ENCODE data around the gene ETNK1. TPM values are rescaled to one million over a fixed set of nuclear protein-coding genes. Genes with fewer than 3 reads are reported as not detected.

Gene ETNK1
- polyA plus RNA-seq, 1 experiment, result 6.7 TPM

DNA sequence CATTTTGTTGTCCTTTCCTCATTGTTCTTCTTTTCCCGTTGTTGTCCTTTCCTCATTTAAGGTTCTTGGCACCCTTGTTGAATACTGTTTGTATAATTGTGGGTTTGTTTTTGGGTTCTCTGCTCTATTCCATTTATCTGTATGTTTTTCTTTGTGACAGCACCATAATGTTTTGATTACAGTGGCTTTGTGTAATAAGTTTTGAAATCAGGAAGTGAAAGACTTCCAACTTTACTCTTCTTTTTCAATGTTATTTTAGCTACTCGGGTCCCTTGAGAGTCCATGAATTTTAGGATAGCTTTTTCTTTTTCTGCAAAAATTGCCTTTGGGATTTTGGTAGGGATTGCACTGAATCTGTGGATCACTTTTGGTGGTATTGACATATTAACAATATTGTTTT, 28.1 kb downstream of the ETNK1 start:
- DNase-seq (ENCODE audit: low read depth), result no peak
- ChIA-PET POLR2A (no interaction called here), CTCF (no interaction called here)
- no peak overlapping the region for H3K4me3 ChIP-seq (ENCODE audit: low read depth, low read length)
- H3K36me3 ChIP-seq (ENCODE audit: control insufficient read depth, insufficient read depth, low read length), result no peaks in the 10 kb centered on the region
- no peaks in the 10 kb centered on the region for H3K27me3 ChIP-seq (ENCODE audit: control insufficient read depth, insufficient read depth, low read length)
- TF ChIP-seq, protein P1, sequence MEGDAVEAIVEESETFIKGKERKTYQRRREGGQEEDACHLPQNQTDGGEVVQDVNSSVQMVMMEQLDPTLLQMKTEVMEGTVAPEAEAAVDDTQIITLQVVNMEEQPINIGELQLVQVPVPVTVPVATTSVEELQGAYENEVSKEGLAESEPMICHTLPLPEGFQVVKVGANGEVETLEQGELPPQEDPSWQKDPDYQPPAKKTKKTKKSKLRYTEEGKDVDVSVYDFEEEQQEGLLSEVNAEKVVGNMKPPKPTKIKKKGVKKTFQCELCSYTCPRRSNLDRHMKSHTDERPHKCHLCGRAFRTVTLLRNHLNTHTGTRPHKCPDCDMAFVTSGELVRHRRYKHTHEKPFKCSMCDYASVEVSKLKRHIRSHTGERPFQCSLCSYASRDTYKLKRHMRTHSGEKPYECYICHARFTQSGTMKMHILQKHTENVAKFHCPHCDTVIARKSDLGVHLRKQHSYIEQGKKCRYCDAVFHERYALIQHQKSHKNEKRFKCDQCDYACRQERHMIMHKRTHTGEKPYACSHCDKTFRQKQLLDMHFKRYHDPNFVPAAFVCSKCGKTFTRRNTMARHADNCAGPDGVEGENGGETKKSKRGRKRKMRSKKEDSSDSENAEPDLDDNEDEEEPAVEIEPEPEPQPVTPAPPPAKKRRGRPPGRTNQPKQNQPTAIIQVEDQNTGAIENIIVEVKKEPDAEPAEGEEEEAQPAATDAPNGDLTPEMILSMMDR (IDR thresholded peaks at IDR 0.05; ENCODE audit: insufficient read depth, low read depth, low read length), result no peak

DNA sequence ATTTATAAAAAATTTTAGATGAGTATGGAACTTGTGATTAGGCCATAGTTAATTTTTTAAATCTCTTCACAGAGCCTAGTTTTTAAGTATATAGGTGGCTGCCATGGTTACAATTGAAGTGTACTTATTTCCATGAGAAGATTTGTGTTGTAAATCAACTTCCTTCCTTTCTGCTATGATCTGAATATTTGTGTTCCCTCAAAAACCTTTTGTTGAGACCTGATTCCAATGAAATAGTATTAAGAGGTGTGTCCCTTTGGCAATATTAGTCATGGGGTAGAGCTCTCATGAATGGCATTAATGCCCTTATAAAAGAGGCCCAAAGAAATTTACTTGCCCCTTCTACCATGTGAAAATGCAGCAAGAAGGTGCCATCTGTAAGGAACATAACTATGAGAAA, 28.8 kb downstream of the ETNK1 start:
- Histone ChIP-seq H3K36me3 (ENCODE audit: control insufficient read depth, insufficient read depth, low read length) (no peaks in the 10 kb centered on the region), H3K27me3 (ENCODE audit: control insufficient read depth, insufficient read depth, low read length) (no peaks in the 10 kb centered on the region), H3K4me3 (ENCODE audit: low read depth, low read length) (no peak overlapping the region)
- TF ChIP-seq, protein P1 (IDR thresholded peaks at IDR 0.05; ENCODE audit: insufficient read depth, low read depth, low read length), result no peak
- ChIA-PET POLR2A (no interaction called here), CTCF (interaction anchor here (0.5 to 1.1 kb wide), 2 partner anchors 14 to 24 kb away, joined by 3 read pairs; no protein-coding TSS in a partner anchor)
- no peak for DNase-seq (ENCODE audit: low read depth)

DNA sequence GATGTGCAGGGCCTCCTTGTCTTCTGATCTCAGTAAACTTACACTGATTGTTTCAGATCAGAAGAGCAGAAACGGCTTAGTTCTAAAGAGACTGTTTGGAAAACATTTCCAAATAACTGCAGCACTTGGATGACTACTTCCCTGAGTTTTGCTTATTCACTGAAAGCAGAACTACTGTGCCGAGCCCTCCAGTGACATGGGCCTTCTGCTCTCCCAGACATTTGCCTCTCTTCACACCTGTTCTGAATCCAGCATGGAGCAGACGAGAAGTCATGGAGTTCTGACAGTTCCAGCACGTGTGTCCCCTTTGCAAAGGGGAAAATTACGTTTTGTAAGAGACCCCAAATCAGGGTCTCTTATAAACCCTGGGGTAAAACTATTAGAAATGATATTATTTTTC, 31.4 kb downstream of the ETNK1 start:
- CTCF ChIA-PET, result no interaction called here

DNA sequence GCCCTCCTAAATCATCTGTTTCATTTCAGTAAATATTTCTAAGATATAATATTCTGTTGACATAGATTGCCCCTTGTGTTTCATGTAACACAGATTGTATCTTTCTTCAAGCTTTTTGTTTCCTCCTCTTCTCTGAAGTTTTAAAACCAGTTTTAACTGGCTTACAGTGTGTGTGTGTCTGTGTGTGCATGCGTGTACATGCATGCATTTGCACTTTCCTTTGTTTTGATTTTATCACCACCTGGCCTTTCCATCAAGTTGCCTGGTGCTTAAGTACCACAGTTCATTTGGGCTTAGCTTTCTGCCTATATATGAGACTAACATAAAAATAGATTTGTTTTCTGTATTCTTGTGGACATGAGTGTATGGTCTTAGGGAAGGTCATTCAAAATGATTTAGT, 31.9 kb downstream of the ETNK1 start:
- Histone ChIP-seq H3K36me3 (ENCODE audit: control insufficient read depth, insufficient read depth, low read length) (no peaks in the 10 kb centered on the region), H3K4me3 (ENCODE audit: low read depth, low read length) (no peak overlapping the region), H3K27me3 (ENCODE audit: control insufficient read depth, insufficient read depth, low read length) (no peaks in the 10 kb centered on the region)
- TF ChIP-seq, protein P1 (IDR thresholded peaks at IDR 0.05; ENCODE audit: insufficient read depth, low read depth, low read length), result no peak
- DNase-seq (ENCODE audit: low read depth), result no peak
- ChIA-PET CTCF (no interaction called here), POLR2A (no interaction called here)

More for the DNA sequence above, 31.4 kb downstream of the ETNK1 start:
- Histone ChIP-seq H3K4me3 (ENCODE audit: low read depth, low read length) (no peak overlapping the region), H3K27me3 (ENCODE audit: control insufficient read depth, insufficient read depth, low read length) (no peaks in the 10 kb centered on the region), H3K36me3 (ENCODE audit: control insufficient read depth, insufficient read depth, low read length) (no peaks in the 10 kb centered on the region)
- no peak for DNase-seq (ENCODE audit: low read depth)
- TF ChIP-seq, protein P1 (IDR thresholded peaks at IDR 0.05; ENCODE audit: insufficient read depth, low read depth, low read length), result no peak
- POLR2A ChIA-PET, result no interaction called here

DNA sequence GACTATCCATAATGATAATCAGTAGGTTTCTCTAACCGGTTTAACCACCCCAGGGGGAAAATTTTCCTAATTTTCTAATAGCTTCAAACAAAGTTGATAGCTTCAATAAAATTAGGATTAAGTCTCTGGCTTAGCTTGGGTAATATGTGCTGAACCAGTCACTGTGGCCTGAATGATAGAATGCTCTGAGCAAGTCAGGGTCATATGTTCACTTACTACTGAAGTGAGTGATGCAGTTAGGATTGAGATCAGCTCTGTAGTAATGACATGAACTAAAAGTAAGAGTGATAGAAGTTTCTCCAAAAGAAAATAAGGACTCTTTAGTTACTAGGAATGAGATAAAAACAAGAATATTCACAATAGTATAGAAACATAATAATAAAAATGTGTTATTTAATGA, 32.6 kb downstream of the ETNK1 start:
- ChIA-PET POLR2A (no interaction called here), CTCF (no interaction called here)
- no peak for DNase-seq (ENCODE audit: low read depth)
- TF ChIP-seq, protein P1 (IDR thresholded peaks at IDR 0.05; ENCODE audit: insufficient read depth, low read depth, low read length), result no peak
- no peak overlapping the region for H3K4me3 ChIP-seq (ENCODE audit: low read depth, low read length)
- no peaks in the 10 kb centered on the region for H3K36me3 ChIP-seq (ENCODE audit: control insufficient read depth, insufficient read depth, low read length)
- H3K27me3 ChIP-seq (ENCODE audit: control insufficient read depth, insufficient read depth, low read length), result no peaks in the 10 kb centered on the region
